Activated CD4-positive, alpha-beta memory T cell treated with anti-CD3 and anti-CD28 coated beads, Interleukin-2, amount 10 ng/mL, durations not matched to agents 7 days and 5 days (primary cell): ENCODE data around the gene ZBP1. TPM values are rescaled to one million over a fixed set of nuclear protein-coding genes. Genes with fewer than 3 reads are reported as not detected.

Source experiments
- CTCF ChIA-PET: fragments of 350-600 bp; sonication (Branson Sonifier 250); formaldehyde crosslinking; loops from one replicate; lab custom pipeline; 2021; ENCODE audit warnings: antibody characterized with exemption, inconsistent platforms; lab: Charles Lee
- POLR2A ChIA-PET: fragments of 350-600 bp; sonication (Branson Sonifier 250); formaldehyde crosslinking; loops from one replicate; lab custom pipeline; 2021; ENCODE audit warnings: antibody characterized with exemption; lab: Charles Lee
- DNase-seq: peaks from one replicate; pipeline ENCODE4 v3.0.0-alpha.2; 2020
- H3K27ac Mint-ChIP-seq: one replicate; pipeline ENCODE4 v1.8.0; 2021; ENCODE audit warnings: mild to moderate bottlenecking, mixed read lengths
- H3K27me3 Mint-ChIP-seq: one replicate; pipeline ENCODE4 v1.8.0; 2021; ENCODE audit warnings: mixed read lengths
- H3K36me3 Mint-ChIP-seq: one replicate; pipeline ENCODE4 v1.8.0; 2021; ENCODE audit warnings: low read depth, mixed read lengths
- H3K4me1 Mint-ChIP-seq: one replicate; pipeline ENCODE4 v1.8.0; 2021; ENCODE audit warnings: mixed read lengths
- H3K4me3 Mint-ChIP-seq: one replicate; pipeline ENCODE4 v1.8.0; 2021; ENCODE audit warnings: mild to moderate bottlenecking, mixed read lengths
- H3K9me3 Mint-ChIP-seq: one replicate; pipeline ENCODE4 v1.8.0; 2021; ENCODE audit warnings: mixed read lengths
- total RNA-seq, 2 experiments: library from RNA; stranded (reverse); gene quantifications; one replicate each; pipeline ENCODE4 v1.2.3, GENCODE V29; 2021

Gene ZBP1
- total RNA-seq, 2 experiments from 2014 or later: 51.9 to 57.7 TPM

GRCh38 chr20:57582029-57582378 is 38.2 kb downstream of the ZBP1 start:
- no peak for DNase-seq
- Mint-ChIP-seq H3K27ac (no peak overlapping the region), H3K27me3 (peaks cover 47% of the 10 kb centered on the region), H3K4me3 (no peak overlapping the region), H3K4me1 (no peaks in the 10 kb centered on the region), H3K36me3 (no peaks in the 10 kb centered on the region), H3K9me3 (no peaks in the 10 kb centered on the region)
- ChIA-PET POLR2A (interaction anchor here (1.2 kb wide), 1 partner anchor 9 kb away, joined by 3 read pairs; no protein-coding TSS in a partner anchor), CTCF (no interaction called here)

GRCh38 chr20:57581202-57582028 is 38.8 kb downstream of the ZBP1 start:
- peaks cover 44% of the 10 kb centered on the region for H3K27me3 Mint-ChIP-seq
- ChIA-PET POLR2A (no interaction called here), CTCF (no interaction called here)
- no peaks in the 10 kb centered on the region for H3K9me3 Mint-ChIP-seq
- H3K4me1 Mint-ChIP-seq: no peaks in the 10 kb centered on the region
- DNase-seq: no peak
- no peaks in the 10 kb centered on the region for H3K36me3 Mint-ChIP-seq
- no peak overlapping the region for H3K27ac Mint-ChIP-seq
- no peak overlapping the region for H3K4me3 Mint-ChIP-seq

GRCh38 chr20:57580478-57581201 is 39.6 kb downstream of the ZBP1 start:
- Mint-ChIP-seq H3K4me3 (no peak overlapping the region), H3K27ac (no peak overlapping the region), H3K4me1 (no peaks in the 10 kb centered on the region), H3K36me3 (no peaks in the 10 kb centered on the region), H3K9me3 (no peaks in the 10 kb centered on the region), H3K27me3 (peaks cover 43% of the 10 kb centered on the region)
- ChIA-PET CTCF (no interaction called here), POLR2A (no interaction called here)
- DNase-seq: no peak

GRCh38 chr20:57579898-57580447 is 40.3 kb downstream of the ZBP1 start:
- Mint-ChIP-seq H3K27me3 (peaks cover 43% of the 10 kb centered on the region), H3K4me1 (no peaks in the 10 kb centered on the region), H3K27ac (no peak overlapping the region), H3K9me3 (no peaks in the 10 kb centered on the region), H3K4me3 (no peak overlapping the region), H3K36me3 (no peaks in the 10 kb centered on the region)
- no peak for DNase-seq
- CTCF ChIA-PET: no interaction called here
- POLR2A ChIA-PET: no interaction called here

- POLR2A ChIA-PET: no interaction called here
- Mint-ChIP-seq H3K9me3 (no peaks in the 10 kb centered on the region), H3K4me3 (no peak overlapping the region), H3K27ac (no peak overlapping the region), H3K27me3 (peaks cover 39% of the 10 kb centered on the region), H3K4me1 (no peaks in the 10 kb centered on the region), H3K36me3 (no peaks in the 10 kb centered on the region)
- no peak for DNase-seq
- CTCF ChIA-PET: no interaction called here
These were observed 40.8 kb downstream of the ZBP1 start for GRCh38 chr20:57579331-57579897.

GRCh38 chr20:57578476-57579165 is 41.6 kb downstream of the ZBP1 start:
- no peaks in the 10 kb centered on the region for H3K9me3 Mint-ChIP-seq
- no peaks in the 10 kb centered on the region for H3K4me1 Mint-ChIP-seq
- H3K36me3 Mint-ChIP-seq: no peaks in the 10 kb centered on the region
- CTCF ChIA-PET: no interaction called here
- no peak for DNase-seq
- H3K4me3 Mint-ChIP-seq: no peak overlapping the region
- no peak overlapping the region for H3K27ac Mint-ChIP-seq
- POLR2A ChIA-PET: no interaction called here
- H3K27me3 Mint-ChIP-seq: peaks cover 38% of the 10 kb centered on the region

GRCh38 chr20:57577679-57578475 is 42.3 kb downstream of the ZBP1 start:
- peaks cover 36% of the 10 kb centered on the region for H3K27me3 Mint-ChIP-seq
- ChIA-PET POLR2A (no interaction called here), CTCF (no interaction called here)
- DNase-seq: no peak
- no peaks in the 10 kb centered on the region for H3K36me3 Mint-ChIP-seq
- no peak overlapping the region for H3K27ac Mint-ChIP-seq
- no peaks in the 10 kb centered on the region for H3K9me3 Mint-ChIP-seq
- H3K4me3 Mint-ChIP-seq: no peak overlapping the region
- H3K4me1 Mint-ChIP-seq: no peaks in the 10 kb centered on the region

- POLR2A ChIA-PET: no interaction called here
- no peak overlapping the region for H3K4me3 Mint-ChIP-seq
- no peak overlapping the region for H3K27ac Mint-ChIP-seq
- H3K36me3 Mint-ChIP-seq: no peaks in the 10 kb centered on the region
- H3K27me3 Mint-ChIP-seq: peaks cover 36% of the 10 kb centered on the region
- H3K9me3 Mint-ChIP-seq: no peaks in the 10 kb centered on the region
- CTCF ChIA-PET: no interaction called here
- DNase-seq: no peak
- H3K4me1 Mint-ChIP-seq: no peaks in the 10 kb centered on the region
These were observed 43.3 kb downstream of the ZBP1 start for GRCh38 chr20:57576617-57577550.

- H3K27ac Mint-ChIP-seq: no peak overlapping the region
- no peaks in the 10 kb centered on the region for H3K36me3 Mint-ChIP-seq
- ChIA-PET POLR2A (no interaction called here), CTCF (interaction anchor here (0.6 kb wide), 1 partner anchor 18 kb away, joined by 3 read pairs; no protein-coding TSS in a partner anchor)
- no peak for DNase-seq
- H3K27me3 Mint-ChIP-seq: peaks cover 32% of the 10 kb centered on the region
- H3K9me3 Mint-ChIP-seq: no peaks in the 10 kb centered on the region
- H3K4me1 Mint-ChIP-seq: no peaks in the 10 kb centered on the region
- no peak overlapping the region for H3K4me3 Mint-ChIP-seq
These were observed 44.2 kb downstream of the ZBP1 start for GRCh38 chr20:57576002-57576401.

- Mint-ChIP-seq H3K27me3 (peaks cover 21% of the 10 kb centered on the region), H3K4me1 (no peaks in the 10 kb centered on the region), H3K9me3 (no peaks in the 10 kb centered on the region), H3K36me3 (no peaks in the 10 kb centered on the region), H3K27ac (no peak overlapping the region), H3K4me3 (no peak overlapping the region)
- DNase-seq: no peak
- POLR2A ChIA-PET: no interaction called here
- CTCF ChIA-PET: no interaction called here
These were observed 45.3 kb downstream of the ZBP1 start for GRCh38 chr20:57574954-57575353.

GRCh38 chr20:57573894-57574293 is 46.3 kb downstream of the ZBP1 start:
- Mint-ChIP-seq H3K27ac (no peak overlapping the region), H3K9me3 (no peaks in the 10 kb centered on the region), H3K4me3 (no peak overlapping the region), H3K36me3 (no peaks in the 10 kb centered on the region), H3K27me3 (peaks cover 19% of the 10 kb centered on the region), H3K4me1 (no peaks in the 10 kb centered on the region)
- DNase-seq: no peak
- CTCF ChIA-PET: interaction anchor here (0.6 kb wide), 1 partner anchor 476 kb away, joined by 3 read pairs; no protein-coding TSS in a partner anchor
- POLR2A ChIA-PET: no interaction called here
